SK-N-SH (cell line): ENCODE data around the gene SLC17A5.

Experiments
- CHD2 ChIP-seq: fragments of 150-350 bp; IDR thresholded peaks from 2 replicates; pipeline ENCODE4 v1.6.1; 2018; ENCODE audit warnings: low read length; ENCODE audit not compliant: partially characterized antibody
- CTCF ChIP-seq: fragments of 200-600 bp; sonication (generic); IDR thresholded peaks from 2 replicates; pipeline ENCODE4 v1.6.1; 2017; ENCODE audit warnings: antibody characterized with exemption, mild to moderate bottlenecking, moderate library complexity
- EZH2phosphoT487 ChIP-seq: fragments of 200-600 bp; sonication (generic); IDR thresholded peaks from 2 replicates; pipeline ENCODE4 v1.6.1; 2017; ENCODE audit warnings: low read depth, mixed run types, mild to moderate bottlenecking, antibody characterized with exemption, moderate library complexity, borderline replicate concordance
- MAX ChIP-seq: IDR thresholded peaks from 2 replicates; pipeline ENCODE4 v1.4.0; 2012; ENCODE audit warnings: low read depth
- MEF2A ChIP-seq: IDR thresholded peaks from 2 replicates; pipeline ENCODE4 v1.4.0; 2012; ENCODE audit warnings: low read depth, borderline replicate concordance
- MXI1 ChIP-seq: IDR thresholded peaks from 2 replicates; pipeline ENCODE4 v1.6.1; 2012; ENCODE audit warnings: mild to moderate bottlenecking, low read depth, low read length, improper control_type of control experiment
- NRF1 ChIP-seq: IDR thresholded peaks from 2 replicates; pipeline ENCODE4 v1.6.1; 2012; ENCODE audit warnings: low read depth, mild to moderate bottlenecking, low read length
- REST ChIP-seq: IDR thresholded peaks from 2 replicates; pipeline ENCODE4 v1.6.1; 2012; ENCODE audit warnings: mild to moderate bottlenecking, low read depth, low read length, moderate library complexity
- SMC3 ChIP-seq: IDR thresholded peaks from 2 replicates; pipeline ENCODE4 v1.6.1; 2012; ENCODE audit warnings: low read depth, low read length, improper control_type of control experiment
- TAF1 ChIP-seq: IDR thresholded peaks from 2 replicates; pipeline ENCODE4 v1.6.1; 2012; ENCODE audit warnings: low read depth, mild to moderate bottlenecking, low read length, moderate library complexity, borderline replicate concordance
- ZBTB33 ChIP-seq: IDR thresholded peaks from 2 replicates; pipeline ENCODE4 v1.4.0; 2012; ENCODE audit warnings: low read depth, borderline replicate concordance

- TF ChIP-seq CTCF = no peak
- no peak for TF ChIP-seq MEF2A
- no peak for TF ChIP-seq TAF1
- no peak for TF ChIP-seq EZH2phosphoT487
- no peak for TF ChIP-seq ZBTB33
- no peak for TF ChIP-seq CHD2
- TF ChIP-seq REST = no peak
- no peak for TF ChIP-seq MXI1
- no peak for TF ChIP-seq SMC3
- TF ChIP-seq MAX = no peak
- no peak for TF ChIP-seq NRF1
These were observed 39.8 kb downstream of the SLC17A5 start for GRCh38 chr6:73613806-73614536.
